Neutrophil (primary cell): Measurements from ENCODE around the gene SEC61A2.
A peak's percentile ranks its signal among the peaks of the same experiment; 100 is the strongest.

Experiments used
- H3K27ac ChIP-seq: fragments of 200-600 bp; sonication (generic); 2 replicates; pipeline ENCODE4 v1.5.1; 2016; ENCODE audit warnings: mild to moderate bottlenecking, moderate library complexity
- H3K27me3 ChIP-seq: fragments of 200-600 bp; sonication (generic); 2 replicates; pipeline ENCODE4 v1.6.0; 2016; ENCODE audit warnings: mild to moderate bottlenecking
- H3K36me3 ChIP-seq: fragments of 200-600 bp; sonication (generic); 2 replicates; pipeline ENCODE4 v1.5.1; 2017
- H3K4me1 ChIP-seq, 2 experiments: fragments of 200-600 bp in 1 of 2; sonication (generic) in 1 of 2; 1 replicate in 1 of 2; 2 replicates in 1 of 2; pipeline versions ENCODE4 v1.5.1 to v1.6.1; 2013 to 2016; ENCODE audit warnings: low read depth in 1 of 2, low read length in 1 of 2, mild to moderate bottlenecking in 1 of 2, moderate library complexity in 1 of 2; ENCODE audit not compliant: control insufficient read depth in 1 of 2, insufficient read depth in 1 of 2
- H3K4me3 ChIP-seq, 2 experiments: fragments of 200-600 bp in 1 of 2; sonication (generic) in 1 of 2; 1 replicate in 1 of 2; 2 replicates in 1 of 2; pipeline ENCODE4 v1.5.1; 2013 to 2016; ENCODE audit warnings: low read depth in 1 of 2, low read length in 1 of 2, mild to moderate bottlenecking in 1 of 2, moderate library complexity in 1 of 2
- H3K9me3 ChIP-seq: fragments of 200-600 bp; sonication (generic); 2 replicates; pipeline ENCODE4 v1.5.1; 2016
- TF ChIP-seq, protein P1 (sequence below): fragments of 200-600 bp; sonication (generic); IDR thresholded peaks from 2 replicates; pipeline ENCODE4 v1.5.1; 2016; ENCODE audit warnings: antibody characterized with exemption

SEC61A2 gene

DNA sequence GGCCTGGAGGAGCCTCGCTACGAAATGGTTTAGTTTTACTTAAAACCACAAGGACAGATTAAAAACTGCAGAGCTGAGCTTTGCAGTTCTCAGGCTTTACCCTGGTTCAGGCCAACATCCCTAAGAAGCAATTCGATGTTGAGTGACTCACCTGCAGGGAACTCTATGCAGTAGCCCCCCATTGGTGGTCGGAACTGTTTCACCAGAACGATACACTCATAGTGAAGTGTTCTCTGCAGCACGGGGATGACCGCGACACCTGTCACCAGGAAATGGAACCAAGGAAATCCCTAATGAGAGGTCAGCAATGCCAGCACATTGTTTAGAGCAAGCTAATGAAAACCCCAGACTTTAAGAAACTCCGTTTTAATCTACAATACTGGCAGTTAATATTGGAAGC lies 48.2 kb downstream of the SEC61A2 start:
- Histone ChIP-seq H3K27me3 (no peaks in the 10 kb centered on the region), H3K36me3 (peaks cover 50% of the 10 kb centered on the region), H3K4me3 (no peak overlapping the region), H3K27ac (no peak overlapping the region), H3K9me3 (no peaks in the 10 kb centered on the region), H3K4me1 (peaks cover 21 to 25% of the 10 kb centered on the region in 2 experiments)
- TF ChIP-seq, protein P1, sequence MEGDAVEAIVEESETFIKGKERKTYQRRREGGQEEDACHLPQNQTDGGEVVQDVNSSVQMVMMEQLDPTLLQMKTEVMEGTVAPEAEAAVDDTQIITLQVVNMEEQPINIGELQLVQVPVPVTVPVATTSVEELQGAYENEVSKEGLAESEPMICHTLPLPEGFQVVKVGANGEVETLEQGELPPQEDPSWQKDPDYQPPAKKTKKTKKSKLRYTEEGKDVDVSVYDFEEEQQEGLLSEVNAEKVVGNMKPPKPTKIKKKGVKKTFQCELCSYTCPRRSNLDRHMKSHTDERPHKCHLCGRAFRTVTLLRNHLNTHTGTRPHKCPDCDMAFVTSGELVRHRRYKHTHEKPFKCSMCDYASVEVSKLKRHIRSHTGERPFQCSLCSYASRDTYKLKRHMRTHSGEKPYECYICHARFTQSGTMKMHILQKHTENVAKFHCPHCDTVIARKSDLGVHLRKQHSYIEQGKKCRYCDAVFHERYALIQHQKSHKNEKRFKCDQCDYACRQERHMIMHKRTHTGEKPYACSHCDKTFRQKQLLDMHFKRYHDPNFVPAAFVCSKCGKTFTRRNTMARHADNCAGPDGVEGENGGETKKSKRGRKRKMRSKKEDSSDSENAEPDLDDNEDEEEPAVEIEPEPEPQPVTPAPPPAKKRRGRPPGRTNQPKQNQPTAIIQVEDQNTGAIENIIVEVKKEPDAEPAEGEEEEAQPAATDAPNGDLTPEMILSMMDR = no peak

DNA sequence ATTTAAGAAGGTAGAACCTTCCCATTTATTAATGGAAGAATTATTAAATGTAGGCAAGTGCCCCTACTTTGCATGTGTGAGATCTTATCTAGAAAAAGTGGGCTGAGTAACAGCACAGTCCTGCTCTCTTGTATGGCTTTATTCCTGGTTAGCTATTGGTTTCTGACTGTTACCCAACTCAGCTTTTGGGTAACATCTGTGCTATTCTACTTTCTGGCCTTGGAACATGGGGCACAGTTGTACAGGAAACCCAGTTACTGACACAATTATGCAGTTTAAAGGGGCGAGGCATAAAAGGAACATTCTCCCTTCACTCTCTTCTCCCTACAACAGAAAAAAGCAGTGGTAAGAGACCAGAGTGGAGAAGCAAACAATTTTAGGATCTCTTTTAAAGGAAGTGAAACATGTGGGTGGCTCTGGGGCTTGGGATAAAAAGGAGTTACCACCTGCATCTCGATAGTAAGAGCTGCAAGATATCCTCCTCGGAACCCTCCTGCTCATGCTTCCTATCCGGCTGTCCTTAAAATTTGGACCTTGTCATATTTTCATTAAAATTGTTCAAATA lies 50.2 kb downstream of the SEC61A2 start:
- no peak overlapping the region for H3K4me3 ChIP-seq
- TF ChIP-seq, protein P1 = no peak
- no peaks in the 10 kb centered on the region for H3K9me3 ChIP-seq
- H3K36me3 ChIP-seq = peaks cover 37% of the 10 kb centered on the region
- H3K27me3 ChIP-seq = no peaks in the 10 kb centered on the region
- H3K27ac ChIP-seq = no peak overlapping the region
- H3K4me1 ChIP-seq = peaks cover 21 to 25% of the 10 kb centered on the region in 2 experiments

DNA sequence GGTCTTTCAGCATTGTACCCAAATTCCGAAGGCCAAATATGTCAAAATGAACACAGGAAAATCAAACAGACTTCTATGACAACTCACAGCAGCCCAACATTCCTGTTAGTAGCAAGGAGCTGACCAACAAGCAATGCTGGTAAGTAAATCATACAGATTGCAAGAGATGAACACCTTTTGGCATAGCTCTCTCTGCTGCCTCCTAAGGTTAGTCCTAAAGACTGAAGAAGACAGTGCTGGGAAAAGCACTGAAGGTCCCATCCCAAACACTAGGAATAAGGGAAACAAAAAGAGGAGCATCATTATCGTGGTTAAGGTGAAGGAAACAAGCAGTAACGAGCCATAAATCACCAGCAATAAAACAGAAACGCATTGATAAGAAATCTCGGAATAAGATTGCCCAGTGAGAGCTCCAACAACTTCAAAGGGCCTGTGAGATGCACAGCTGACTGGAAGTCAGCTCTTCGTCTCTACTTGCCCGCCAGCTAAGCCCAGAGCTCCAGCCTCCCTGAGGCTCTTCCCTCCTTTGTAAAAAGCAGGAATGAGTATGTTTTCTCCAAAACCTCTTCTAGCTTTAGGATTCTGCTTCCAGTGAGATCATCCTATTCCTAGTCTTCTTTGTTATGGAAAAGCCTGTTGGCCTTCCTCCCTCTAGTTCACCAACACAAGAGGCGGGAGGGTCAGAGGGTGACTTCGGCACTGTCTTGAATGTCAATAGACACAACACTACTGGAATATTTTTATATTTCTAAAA lies 50.9 kb downstream of the SEC61A2 start:
- TF ChIP-seq, protein P1 = no peak
- no peak overlapping the region for H3K4me3 ChIP-seq
- H3K9me3 ChIP-seq = no peaks in the 10 kb centered on the region
- H3K36me3 ChIP-seq = peaks cover 38% of the 10 kb centered on the region
- no peaks in the 10 kb centered on the region for H3K27me3 ChIP-seq
- peaks cover 21 to 25% of the 10 kb centered on the region in 2 experiments for H3K4me1 ChIP-seq
- no peak overlapping the region for H3K27ac ChIP-seq

DNA sequence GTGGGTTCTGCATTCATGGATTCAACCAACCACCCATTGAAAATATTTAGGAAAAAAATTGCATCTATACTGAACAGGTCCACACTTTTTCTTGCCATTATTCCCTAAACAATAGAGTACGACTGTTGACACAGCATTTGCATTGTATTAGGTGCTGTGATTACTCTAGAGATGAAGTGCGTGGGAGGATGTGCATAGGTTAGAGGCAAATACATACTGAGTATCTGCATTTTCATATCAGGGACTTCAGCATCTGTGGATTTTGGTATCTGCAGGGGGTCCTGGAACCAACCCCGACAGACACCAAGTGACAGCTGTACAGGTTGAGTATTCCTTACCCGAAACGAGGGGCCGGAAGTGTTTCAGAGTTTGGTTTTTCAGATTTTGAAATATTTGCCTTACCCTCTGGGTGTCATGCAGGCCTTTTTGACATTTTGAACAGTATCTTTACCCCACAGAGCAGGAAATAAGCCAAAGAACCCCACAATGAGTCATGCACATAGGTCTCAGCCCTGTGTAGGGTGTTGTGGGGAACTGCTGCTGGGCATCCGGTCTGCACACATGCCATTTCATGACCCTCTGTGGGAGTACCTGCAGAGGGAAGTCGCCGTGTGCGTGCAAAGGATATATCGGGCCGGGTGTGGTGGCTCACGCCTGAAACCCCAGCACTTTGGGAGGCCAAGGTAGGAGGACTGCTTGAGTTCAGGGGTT lies 51.7 kb downstream of the SEC61A2 start:
- H3K9me3 ChIP-seq = no peaks in the 10 kb centered on the region
- H3K27me3 ChIP-seq = no peaks in the 10 kb centered on the region
- peak overlapping the region; percentile 47 for H3K27ac ChIP-seq
- H3K4me3 ChIP-seq = no peak overlapping the region
- peaks cover 37% of the 10 kb centered on the region for H3K36me3 ChIP-seq
- TF ChIP-seq, protein P1 = no peak
- H3K4me1 ChIP-seq = peaks cover 23 to 25% of the 10 kb centered on the region in 2 experiments

DNA sequence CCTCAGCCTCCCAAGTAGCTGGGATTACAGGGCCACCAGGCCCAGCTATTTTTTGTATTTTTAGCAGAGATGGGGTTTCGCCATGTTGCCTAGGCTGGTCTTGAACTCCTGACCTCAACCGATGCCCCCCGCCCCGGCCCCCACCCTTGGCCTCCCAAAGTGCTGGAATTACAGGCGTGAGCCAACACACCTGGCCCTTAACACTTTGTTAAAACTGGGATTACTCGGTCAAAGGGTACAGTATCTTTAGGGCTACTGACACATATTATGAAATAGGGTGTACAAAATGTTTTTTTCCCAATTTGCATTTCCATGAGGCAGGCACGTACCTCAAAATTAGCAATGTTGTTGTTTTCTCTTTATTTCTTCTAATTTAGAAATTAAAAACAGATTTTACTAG lies 54.7 kb downstream of the SEC61A2 start:
- H3K9me3 ChIP-seq = no peaks in the 10 kb centered on the region
- peaks cover 25 to 26% of the 10 kb centered on the region in 2 experiments for H3K4me1 ChIP-seq
- no peak overlapping the region for H3K27ac ChIP-seq

More for the DNA sequence above, 54.7 kb downstream of the SEC61A2 start:
- H3K27me3 ChIP-seq = no peaks in the 10 kb centered on the region
- TF ChIP-seq, protein P1 = no peak
- H3K4me3 ChIP-seq = no peak overlapping the region
- peaks cover 17% of the 10 kb centered on the region for H3K36me3 ChIP-seq
